HEK293 (cell line): ENCODE measurements around the gene MTA3.

Experiments
- CTCF ChIA-PET: fragments of 350-600 bp; formaldehyde crosslinking; extraction: SDS; loops from one replicate; lab custom pipeline; 2021; ENCODE audit warnings: antibody characterized with exemption; lab: Yijun Ruan, JAX
- POLR2A ChIA-PET: fragments of 300-600 bp; formaldehyde crosslinking; extraction: SDS; loops from one replicate; lab custom pipeline; 2020; ENCODE audit warnings: antibody characterized with exemption, inconsistent platforms; lab: Yijun Ruan, JAX
- H3K27ac ChIP-seq: fragments of 200-500 bp; sonication (Bioruptor generic); 2 replicates; pipeline ENCODE4 v1.5.1; 2014; ENCODE audit warnings: low read depth, low read length, control low read depth, inconsistent platforms; ENCODE audit errors: extremely low read depth
- H3K36me3 ChIP-seq, 2 experiments: fragments of 200-500 bp in 1 of 2; sonication (Bioruptor generic) in 1 of 2; 1 replicate in 1 of 2; 2 replicates in 1 of 2; pipeline ENCODE4 v1.5.1; 2014 to 2017; ENCODE audit warnings: inconsistent platforms in 2 of 2, low read length in 2 of 2; ENCODE audit not compliant: control insufficient read depth in 2 of 2, insufficient read depth in 1 of 2
- H3K4me1 ChIP-seq: fragments of 200-500 bp; sonication (Bioruptor generic); 2 replicates; pipeline ENCODE4 v1.5.1; 2014; ENCODE audit warnings: mild to moderate bottlenecking, low read length, inconsistent platforms; ENCODE audit not compliant: control insufficient read depth, insufficient read depth
- H3K4me3 ChIP-seq: 2 replicates; pipeline ENCODE4 v1.5.1; 2011; ENCODE audit warnings: low read depth, mild to moderate bottlenecking, control low read depth, low read length, moderate library complexity
- H3K9me3 ChIP-seq: fragments of 200-500 bp; sonication (Bioruptor generic); 2 replicates; pipeline ENCODE4 v1.5.1; 2014; ENCODE audit warnings: low read depth, low read length, inconsistent platforms; ENCODE audit not compliant: control insufficient read depth, insufficient read depth
- BCL11B ChIP-seq: fragments of 450-650 bp; formaldehyde crosslinking; IDR thresholded peaks from 2 replicates; pipeline ENCODE4 v1.5.1; 2016; ENCODE audit warnings: low read depth, missing biosample characterization, missing genetic modification characterization
- CTCF ChIP-seq: fragments of 450-650 bp; formaldehyde crosslinking; IDR thresholded peaks from 2 replicates; pipeline ENCODE4 v1.5.1; 2016; ENCODE audit warnings: missing biosample characterization, missing genetic modification characterization
- OVOL3 ChIP-seq: fragments of 450-650 bp; formaldehyde crosslinking; IDR thresholded peaks from 2 replicates; pipeline ENCODE4 v1.5.1; 2016; ENCODE audit warnings: missing biosample characterization, missing genetic modification characterization
- ZBTB8A ChIP-seq: fragments of 450-650 bp; formaldehyde crosslinking; IDR thresholded peaks from 2 replicates; pipeline ENCODE4 v1.5.1; 2016; ENCODE audit warnings: missing biosample characterization, missing genetic modification characterization
- ZNF133 ChIP-seq: fragments of 450-650 bp; formaldehyde crosslinking; IDR thresholded peaks from 2 replicates; pipeline ENCODE4 v1.5.1; 2016; ENCODE audit warnings: missing biosample characterization, missing genetic modification characterization
- ZNF280C ChIP-seq: fragments of 450-650 bp; formaldehyde crosslinking; IDR thresholded peaks from 2 replicates; pipeline ENCODE4 v1.5.1; 2016; ENCODE audit warnings: missing biosample characterization, missing genetic modification characterization
- ZNF335 ChIP-seq: fragments of 450-650 bp; formaldehyde crosslinking; conservative IDR thresholded peaks from 2 replicates; pipeline ENCODE4 v1.5.1; 2016; ENCODE audit warnings: missing biosample characterization, missing genetic modification characterization
- ZNF558 ChIP-seq: fragments of 450-650 bp; formaldehyde crosslinking; IDR thresholded peaks from 2 replicates; pipeline ENCODE4 v1.5.1; 2016; ENCODE audit warnings: missing biosample characterization, missing genetic modification characterization
- ZNF610 ChIP-seq: fragments of 450-650 bp; formaldehyde crosslinking; IDR thresholded peaks from 2 replicates; pipeline ENCODE4 v1.5.1; 2016; ENCODE audit warnings: missing biosample characterization, missing genetic modification characterization, borderline replicate concordance
- ZNF624 ChIP-seq: fragments of 450-650 bp; formaldehyde crosslinking; IDR thresholded peaks from 2 replicates; pipeline ENCODE4 v1.5.1; 2017; ENCODE audit warnings: missing biosample characterization, missing genetic modification characterization
- ZNF654 ChIP-seq: fragments of 450-650 bp; formaldehyde crosslinking; IDR thresholded peaks from 2 replicates; pipeline ENCODE4 v1.5.1; 2016; ENCODE audit warnings: low read depth, missing biosample characterization, missing genetic modification characterization
- ZNF692 ChIP-seq: fragments of 450-650 bp; formaldehyde crosslinking; IDR thresholded peaks from 2 replicates; pipeline ENCODE4 v1.5.1; 2016; ENCODE audit warnings: missing biosample characterization, missing genetic modification characterization
- ZNF830 ChIP-seq: fragments of 450-650 bp; IDR thresholded peaks from 2 replicates; pipeline ENCODE4 v1.5.0; 2018; ENCODE audit warnings: missing biosample characterization, missing genetic modification characterization, low read depth, mild to moderate bottlenecking, moderate library complexity
- ZNF837 ChIP-seq: fragments of 450-650 bp; formaldehyde crosslinking; IDR thresholded peaks from 2 replicates; pipeline ENCODE4 v1.5.1; 2016; ENCODE audit warnings: missing biosample characterization, missing genetic modification characterization
- TF ChIP-seq, protein P1 (sequence below): fragments of 450-650 bp; formaldehyde crosslinking; IDR thresholded peaks from 2 replicates; pipeline ENCODE4 v1.5.1; 2017; ENCODE audit warnings: missing biosample characterization, missing genetic modification characterization
- TF ChIP-seq, protein P2 (sequence below): fragments of 450-650 bp; formaldehyde crosslinking; IDR thresholded peaks from 2 replicates; pipeline ENCODE4 v1.5.1; 2017; ENCODE audit warnings: missing biosample characterization, missing genetic modification characterization

MTA3 gene

GRCh38 chr2:42658306-42658705 lies 89.9 kb downstream of the MTA3 start:
- ChIA-PET POLR2A (interaction anchor here (0.6 kb wide), 1 partner anchor 10 kb away, joined by 4 read pairs; no protein-coding TSS in a partner anchor), CTCF (interaction anchor here (0.6 kb wide), 1 partner anchor 39 kb away, joined by 5 read pairs; no protein-coding TSS in a partner anchor)
- Histone ChIP-seq H3K27ac (no peak overlapping the region), H3K9me3 (no peaks in the 10 kb centered on the region), H3K4me3 (no peak overlapping the region), H3K36me3 (peaks cover 29 to 36% of the 10 kb centered on the region in 2 experiments), H3K4me1 (peaks cover 6% of the 10 kb centered on the region; the same call in 1 of the 2 replicates)
- TF ChIP-seq ZNF558 (tag by site-specific recombination) (no peak), ZNF335 (no peak), ZBTB8A (tag by site-specific recombination) (no peak), ZNF692 (tag by site-specific recombination) (no peak), ZNF280C (no peak), OVOL3 (tag by site-specific recombination) (no peak), ZNF837 (no peak), ZNF830 (tag by site-specific recombination) (no peak), ZNF610 (no peak), CTCF (tag by site-specific recombination) (no peak), ZNF654 (tag by site-specific recombination) (no peak)
- TF ChIP-seq, protein P1, sequence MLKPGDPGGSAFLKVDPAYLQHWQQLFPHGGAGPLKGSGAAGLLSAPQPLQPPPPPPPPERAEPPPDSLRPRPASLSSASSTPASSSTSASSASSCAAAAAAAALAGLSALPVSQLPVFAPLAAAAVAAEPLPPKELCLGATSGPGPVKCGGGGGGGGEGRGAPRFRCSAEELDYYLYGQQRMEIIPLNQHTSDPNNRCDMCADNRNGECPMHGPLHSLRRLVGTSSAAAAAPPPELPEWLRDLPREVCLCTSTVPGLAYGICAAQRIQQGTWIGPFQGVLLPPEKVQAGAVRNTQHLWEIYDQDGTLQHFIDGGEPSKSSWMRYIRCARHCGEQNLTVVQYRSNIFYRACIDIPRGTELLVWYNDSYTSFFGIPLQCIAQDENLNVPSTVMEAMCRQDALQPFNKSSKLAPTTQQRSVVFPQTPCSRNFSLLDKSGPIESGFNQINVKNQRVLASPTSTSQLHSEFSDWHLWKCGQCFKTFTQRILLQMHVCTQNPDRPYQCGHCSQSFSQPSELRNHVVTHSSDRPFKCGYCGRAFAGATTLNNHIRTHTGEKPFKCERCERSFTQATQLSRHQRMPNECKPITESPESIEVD (tag by site-specific recombination): no peak
- TF ChIP-seq, protein P2, sequence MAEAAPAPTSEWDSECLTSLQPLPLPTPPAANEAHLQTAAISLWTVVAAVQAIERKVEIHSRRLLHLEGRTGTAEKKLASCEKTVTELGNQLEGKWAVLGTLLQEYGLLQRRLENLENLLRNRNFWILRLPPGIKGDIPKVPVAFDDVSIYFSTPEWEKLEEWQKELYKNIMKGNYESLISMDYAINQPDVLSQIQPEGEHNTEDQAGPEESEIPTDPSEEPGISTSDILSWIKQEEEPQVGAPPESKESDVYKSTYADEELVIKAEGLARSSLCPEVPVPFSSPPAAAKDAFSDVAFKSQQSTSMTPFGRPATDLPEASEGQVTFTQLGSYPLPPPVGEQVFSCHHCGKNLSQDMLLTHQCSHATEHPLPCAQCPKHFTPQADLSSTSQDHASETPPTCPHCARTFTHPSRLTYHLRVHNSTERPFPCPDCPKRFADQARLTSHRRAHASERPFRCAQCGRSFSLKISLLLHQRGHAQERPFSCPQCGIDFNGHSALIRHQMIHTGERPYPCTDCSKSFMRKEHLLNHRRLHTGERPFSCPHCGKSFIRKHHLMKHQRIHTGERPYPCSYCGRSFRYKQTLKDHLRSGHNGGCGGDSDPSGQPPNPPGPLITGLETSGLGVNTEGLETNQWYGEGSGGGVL (tag by site-specific recombination): no peak

- POLR2A ChIA-PET: no interaction called here
These were observed 91.2 kb downstream of the MTA3 start for GRCh38 chr2:42659609-42660008.

More at GRCh38 chr2:42659609-42660008, 91.2 kb downstream of the MTA3 start:
- TF ChIP-seq ZNF654 (tag by site-specific recombination): no peak
- no peak for TF ChIP-seq BCL11B (tag by site-specific recombination)
- no peak for TF ChIP-seq ZNF624
- TF ChIP-seq ZNF133 (tag by site-specific recombination): no peak
- no peak overlapping the region for H3K4me3 ChIP-seq
- no peaks in the 10 kb centered on the region for H3K9me3 ChIP-seq
- no peaks in the 10 kb centered on the region for H3K4me1 ChIP-seq
- CTCF ChIA-PET: interaction anchor here (0.5 to 0.6 kb wide), 4 partner anchors 10 to 509 kb away, joined by 3 to 4 read pairs (median 4); no protein-coding TSS in a partner anchor
- no peak overlapping the region for H3K27ac ChIP-seq
- H3K36me3 ChIP-seq: peaks cover 29 to 38% of the 10 kb centered on the region in 2 experiments
